IPS-20b (cell line): ENCODE data around the gene IREB2.

Experiments used
- H3K27ac ChIP-seq: one replicate; pipeline ENCODE4 v1.5.1; 2013; ENCODE audit warnings: low read length
- H3K27me3 ChIP-seq: 2 replicates; pipeline ENCODE4 v1.6.1; 2013; ENCODE audit warnings: mild to moderate bottlenecking, low read length, inconsistent platforms; ENCODE audit not compliant: insufficient read depth
- H3K36me3 ChIP-seq: 2 replicates; pipeline ENCODE4 v1.6.1; 2013; ENCODE audit warnings: low read depth, mild to moderate bottlenecking, inconsistent platforms, low read length, moderate library complexity; ENCODE audit not compliant: insufficient read depth
- H3K4me1 ChIP-seq: 2 replicates; pipeline ENCODE4 v1.6.1; 2013; ENCODE audit warnings: mild to moderate bottlenecking, control low read depth, inconsistent platforms, low read length, moderate library complexity; ENCODE audit not compliant: insufficient read depth
- H3K4me3 ChIP-seq: 2 replicates; pipeline ENCODE4 v1.5.1; 2013; ENCODE audit warnings: mild to moderate bottlenecking, low read length, inconsistent platforms
- H3K9ac ChIP-seq: 2 replicates; pipeline ENCODE4 v1.6.1; 2013; ENCODE audit warnings: low read depth, mild to moderate bottlenecking, inconsistent platforms, low read length, moderate library complexity
- H3K9me3 ChIP-seq: 2 replicates; pipeline ENCODE4 v1.6.1; 2013; ENCODE audit warnings: mild to moderate bottlenecking, low read depth, low read length, inconsistent platforms; ENCODE audit not compliant: insufficient read depth

IREB2 gene

DNA sequence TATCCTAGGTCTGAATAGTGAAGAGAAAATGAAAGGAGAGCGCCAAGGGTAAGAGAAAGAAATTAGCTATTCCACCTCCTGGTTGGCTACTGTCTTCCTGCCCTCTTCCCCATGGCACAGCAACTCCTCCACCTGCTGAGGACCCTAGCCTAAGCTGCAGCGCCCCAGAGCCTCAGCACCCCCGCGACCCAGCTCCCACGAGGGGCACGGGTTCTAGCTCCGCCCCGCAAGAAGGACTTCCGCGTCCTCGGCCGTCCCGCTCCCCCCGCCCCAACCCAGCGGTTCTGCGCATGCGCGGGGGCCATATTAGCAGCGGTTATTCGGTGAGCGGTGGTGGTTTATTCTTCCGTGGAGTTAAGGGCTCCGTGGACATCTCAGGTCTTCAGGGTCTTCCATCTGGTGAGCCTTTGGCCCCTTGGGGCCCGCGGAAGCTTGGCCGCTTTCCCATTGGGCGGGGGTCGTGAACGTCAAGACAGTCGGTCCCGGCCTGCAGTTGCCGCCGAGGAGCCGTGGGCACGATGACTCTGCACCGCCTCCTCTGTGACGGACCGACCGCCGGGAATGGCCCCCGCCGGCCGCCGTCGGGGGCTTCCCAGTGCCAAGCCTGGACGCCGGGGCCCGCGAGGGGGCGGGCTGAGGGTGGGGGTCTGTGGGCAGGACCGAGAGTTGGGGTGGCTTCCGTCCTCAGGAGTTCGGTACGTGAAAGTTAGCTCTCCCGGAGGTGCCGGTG lies 102.3 kb downstream of the IREB2 start, which contains the start of gene PSMA4:
Gene PSMA4, plus strand, starts transcription at position 304 of the 730 bp plus-strand sequence. CDS start 1,484 bp downstream, outside the sequence.
- Histone ChIP-seq H3K27ac (peak within 1 kb of the TSS; percentile 84), H3K27me3 (no peaks in the 10 kb centered on the region), H3K36me3 (peaks cover 36% of the 10 kb centered on the region), H3K4me1 (peaks cover 5% of the 10 kb centered on the region; the same call in 1 of the 2 replicates), H3K9me3 (no peaks in the 10 kb centered on the region), H3K4me3 (peak within 1 kb of the TSS; percentile 90), H3K9ac (peak within 1 kb of the TSS; percentile 96)

DNA sequence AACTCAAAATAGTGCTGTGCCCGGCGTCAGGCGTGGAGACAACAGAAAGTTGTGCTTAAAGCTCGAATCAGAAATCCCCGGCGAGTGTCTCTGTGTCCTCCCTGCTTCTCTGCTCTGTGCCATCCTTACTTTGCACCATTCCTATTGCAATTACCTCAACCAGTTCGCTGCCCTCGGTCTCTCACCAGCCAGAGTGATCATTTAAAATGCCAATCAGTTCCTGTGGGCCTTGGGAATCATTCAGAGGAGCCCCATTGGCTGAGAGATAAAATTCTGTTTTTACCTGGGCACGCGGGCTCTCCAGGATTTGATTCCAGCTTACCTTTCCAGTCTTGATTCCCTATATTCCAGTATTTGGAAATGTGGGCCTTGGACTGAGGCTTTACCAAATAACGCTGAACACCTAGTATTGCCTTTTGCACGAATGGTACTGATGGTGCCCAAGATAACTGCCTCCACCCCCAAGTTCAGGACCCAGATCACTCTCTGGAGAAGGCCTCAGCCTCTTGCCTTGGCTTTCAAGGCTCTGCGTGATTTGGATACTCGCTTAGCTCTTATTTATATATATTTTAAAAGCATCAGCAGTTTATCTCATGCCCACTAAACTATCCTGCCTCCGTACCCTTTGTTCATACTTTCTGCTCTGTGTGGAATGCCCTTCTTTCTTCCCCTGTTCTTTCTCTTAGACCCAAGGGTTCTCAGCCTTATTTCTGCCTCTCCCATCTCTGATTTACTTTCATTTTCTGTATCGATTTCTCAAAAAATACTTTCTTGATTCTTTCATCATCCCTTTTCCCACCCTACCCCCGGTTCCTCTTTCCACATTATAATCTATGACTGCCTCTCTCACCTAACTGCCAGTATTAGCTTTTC lies 103.1 kb downstream of the IREB2 start:
- no peak overlapping the region for H3K27ac ChIP-seq
- no peaks in the 10 kb centered on the region for H3K9me3 ChIP-seq
- peaks cover 5% of the 10 kb centered on the region; the same call in 1 of the 2 replicates for H3K4me1 ChIP-seq
- no peaks in the 10 kb centered on the region for H3K27me3 ChIP-seq
- H3K9ac ChIP-seq: peak overlapping the region; percentile 96
- peaks cover 44% of the 10 kb centered on the region for H3K36me3 ChIP-seq
- H3K4me3 ChIP-seq: peak overlapping the region; percentile 90

DNA sequence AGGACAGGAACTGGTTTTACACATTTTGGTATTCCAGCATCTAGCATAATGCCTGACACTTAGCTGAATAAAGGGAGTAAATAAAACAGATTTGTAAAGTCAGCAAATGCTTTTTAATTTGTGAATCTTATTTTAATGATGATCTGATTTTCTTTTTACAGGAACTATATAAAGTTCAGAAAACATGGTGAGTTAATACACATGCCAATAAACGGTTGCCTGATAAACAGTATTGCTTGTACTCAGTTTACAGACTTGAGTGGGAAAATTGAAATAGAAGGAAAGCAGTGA lies 103.7 kb downstream of the IREB2 start:
- peak overlapping the region; percentile 96 for H3K9ac ChIP-seq
- peaks cover 50% of the 10 kb centered on the region for H3K36me3 ChIP-seq
- H3K27ac ChIP-seq: no peak overlapping the region

DNA sequence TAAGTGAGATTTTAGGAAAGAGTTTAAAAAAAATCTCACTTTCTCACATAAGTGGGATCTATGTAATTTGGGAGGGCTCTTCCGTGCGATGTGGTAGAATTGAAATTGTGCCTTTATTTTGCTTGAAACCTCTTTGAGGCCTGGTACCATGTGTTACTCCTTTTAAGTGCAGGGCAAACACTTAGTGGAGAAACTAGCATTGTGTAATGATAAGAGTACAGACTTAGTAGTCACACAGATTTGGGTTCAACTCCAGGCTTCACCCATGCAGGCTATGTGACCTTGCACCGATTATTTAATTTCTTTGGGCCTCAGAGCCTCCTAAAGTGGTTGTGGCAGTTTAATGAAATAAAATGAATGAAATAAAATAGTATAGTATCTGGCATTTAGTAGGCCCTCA lies 104.6 kb downstream of the IREB2 start:
- H3K4me3 ChIP-seq: no peak overlapping the region
- H3K36me3 ChIP-seq: peaks cover 59% of the 10 kb centered on the region
- H3K9me3 ChIP-seq: no peaks in the 10 kb centered on the region
- H3K27me3 ChIP-seq: no peaks in the 10 kb centered on the region
- H3K9ac ChIP-seq: no peak overlapping the region
- H3K27ac ChIP-seq: no peak overlapping the region
- peaks cover 5% of the 10 kb centered on the region; the same call in 1 of the 2 replicates for H3K4me1 ChIP-seq

More for the DNA sequence above, 103.7 kb downstream of the IREB2 start:
- peaks cover 5% of the 10 kb centered on the region; the same call in 1 of the 2 replicates for H3K4me1 ChIP-seq
- H3K4me3 ChIP-seq: peak overlapping the region; percentile 90
- no peaks in the 10 kb centered on the region for H3K9me3 ChIP-seq
- no peaks in the 10 kb centered on the region for H3K27me3 ChIP-seq

DNA sequence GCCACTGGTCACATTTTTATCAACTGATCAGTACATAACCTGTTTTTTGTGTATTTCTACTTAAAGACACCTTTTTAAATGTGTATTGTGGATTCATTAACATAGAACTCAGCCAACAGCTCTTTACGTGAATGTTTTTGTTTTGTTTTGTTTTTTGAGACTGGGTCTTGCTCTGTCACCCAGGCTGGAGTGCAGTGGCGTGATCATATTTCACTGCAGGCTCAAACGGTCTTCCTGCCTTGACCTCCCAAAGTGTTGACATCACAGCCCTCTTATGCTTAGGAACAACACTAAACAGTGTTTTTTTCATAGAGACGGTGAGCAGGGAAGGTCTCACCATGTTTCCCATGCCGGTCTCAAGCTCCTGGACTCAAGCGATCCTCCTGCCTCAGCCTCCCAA lies 112.2 kb downstream of the IREB2 start:
- Histone ChIP-seq H3K9me3 (no peaks in the 10 kb centered on the region), H3K27me3 (no peaks in the 10 kb centered on the region), H3K4me3 (no peak overlapping the region), H3K27ac (no peak overlapping the region), H3K9ac (no peak overlapping the region), H3K4me1 (no peaks in the 10 kb centered on the region), H3K36me3 (peaks cover 60% of the 10 kb centered on the region)

DNA sequence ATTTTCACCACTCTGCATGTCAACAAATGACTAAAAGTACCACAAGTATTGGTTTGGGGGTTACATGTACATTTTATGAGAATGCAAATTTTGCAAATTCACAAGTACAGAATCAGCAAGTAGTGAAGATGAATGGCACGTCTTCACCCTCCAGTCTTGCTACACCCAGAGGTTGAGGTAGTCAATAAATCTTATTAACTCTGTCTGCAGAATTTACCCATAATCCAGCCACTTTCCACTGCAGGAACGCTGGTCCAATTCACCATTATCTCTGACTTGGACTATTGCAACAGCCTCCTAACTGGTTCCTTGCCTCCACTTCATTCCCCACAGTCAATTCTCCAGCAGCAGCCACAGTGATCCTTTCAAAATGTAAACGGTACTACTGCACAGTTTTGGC lies 112.8 kb downstream of the IREB2 start:
- no peaks in the 10 kb centered on the region for H3K9me3 ChIP-seq
- H3K4me1 ChIP-seq: no peaks in the 10 kb centered on the region
- no peaks in the 10 kb centered on the region for H3K27me3 ChIP-seq
- no peak overlapping the region for H3K27ac ChIP-seq
- peaks cover 54% of the 10 kb centered on the region for H3K36me3 ChIP-seq
- no peak overlapping the region for H3K4me3 ChIP-seq
- no peak overlapping the region for H3K9ac ChIP-seq
